SK-N-SH (cell line): Measurements from ENCODE around the gene CRYZL1. TPM values are rescaled to one million over a fixed set of nuclear protein-coding genes. Genes with fewer than 3 reads are reported as not detected.

Experiments used
- CTCF ChIA-PET: fragments of 300-600, 350-600 bp; formaldehyde crosslinking; extraction: SDS; loops from one replicate; lab custom pipeline; 2021; lab: Yijun Ruan, JAX
- POLR2A ChIA-PET: fragments of 350-600 bp; sonication (Branson Sonifier 250); formaldehyde crosslinking; extraction: SDS; loops from one replicate; lab custom pipeline; 2020; ENCODE audit warnings: antibody characterized with exemption, inconsistent platforms; lab: Yijun Ruan, JAX
- DNase-seq: peaks from one replicate; pipeline ENCODE4 v3.0.0; 2012
- H2AFZ ChIP-seq: fragments of 200-600 bp; sonication (generic); 2 replicates; pipeline ENCODE4 v1.8.1; 2016; ENCODE audit warnings: antibody characterized with exemption, mild to moderate bottlenecking, low read depth
- H3F3A ChIP-seq: fragments of 200-600 bp; sonication (generic); replicated peaks from 2 replicates; pipeline ENCODE3; 2016; ENCODE audit warnings: antibody characterized with exemption, mild to moderate bottlenecking; ENCODE audit not compliant: insufficient read depth
- H3K27ac ChIP-seq, 2 experiments: fragments of 200-500 bp in 1 of 2; fragments of 200-600 bp in 1 of 2; sonication (Bioruptor generic) in 1 of 2; sonication (generic), shearing (Covaris generic) in 1 of 2; 2 replicates each; pipeline versions ENCODE4 v1.5.1 to v1.6.1; 2014 to 2016; ENCODE audit warnings: low read depth in 2 of 2, inconsistent platforms in 1 of 2, low read length in 1 of 2, mild to moderate bottlenecking in 1 of 2, mixed read lengths in 1 of 2
- H3K27me3 ChIP-seq: fragments of 200-600 bp; sonication (generic), shearing (Covaris generic); 2 replicates; pipeline ENCODE4 v1.6.1; 2016; ENCODE audit warnings: mixed run types; ENCODE audit not compliant: insufficient read depth
- H3K36me3 ChIP-seq, 2 experiments: fragments of 200-500 bp in 1 of 2; fragments of 200-600 bp in 1 of 2; sonication (Bioruptor generic) in 1 of 2; sonication (generic) in 1 of 2; replicated peaks in 1 of 2; 2 replicates each; pipeline versions ENCODE3 to v1.5.1; 2014 to 2016; ENCODE audit warnings: low read length in 1 of 2, mild to moderate bottlenecking in 1 of 2; ENCODE audit not compliant: insufficient read depth in 2 of 2, control insufficient read depth in 1 of 2
- H3K4me1 ChIP-seq, 2 experiments: fragments of 200-500 bp in 1 of 2; fragments of 200-600 bp in 1 of 2; sonication (Bioruptor generic) in 1 of 2; sonication (generic), shearing (Covaris generic) in 1 of 2; 2 replicates each; pipeline versions ENCODE4 v1.5.1 to v1.6.1; 2014 to 2016; ENCODE audit warnings: low read depth in 1 of 2, low read length in 1 of 2, mixed run types in 1 of 2; ENCODE audit not compliant: insufficient read depth in 2 of 2, control insufficient read depth in 1 of 2
- H3K4me2 ChIP-seq: fragments of 200-600 bp; sonication (generic), shearing (Covaris generic); 2 replicates; pipeline ENCODE4 v1.6.1; 2017; ENCODE audit warnings: mixed run types
- H3K4me3 ChIP-seq, 2 experiments: fragments of 200-500 bp in 1 of 2; fragments of 200-600 bp in 1 of 2; sonication (Bioruptor generic) in 1 of 2; sonication (generic), shearing (Covaris generic) in 1 of 2; 2 replicates each; pipeline versions ENCODE4 v1.5.1 to v1.8.1; 2014 to 2016; ENCODE audit warnings: low read depth in 2 of 2, inconsistent platforms in 1 of 2, low read length in 1 of 2, mild to moderate bottlenecking in 1 of 2, mixed read lengths in 1 of 2, moderate library complexity in 1 of 2
- H3K79me2 ChIP-seq: fragments of 200-600 bp; sonication (generic); 2 replicates; pipeline ENCODE4 v1.8.1; 2017; ENCODE audit warnings: mild to moderate bottlenecking; ENCODE audit not compliant: insufficient read depth
- H3K9ac ChIP-seq: fragments of 200-600 bp; sonication (generic); 2 replicates; pipeline ENCODE4 v1.6.1; 2017; ENCODE audit warnings: mixed run types
- H3K9me2 ChIP-seq: fragments of 200-600 bp; sonication (generic); 2 replicates; pipeline ENCODE4 v1.6.1; 2017; ENCODE audit warnings: mixed run types
- H3K9me3 ChIP-seq: fragments of 200-600 bp; sonication (generic); 2 replicates; pipeline ENCODE4 v1.6.1; 2017; ENCODE audit warnings: mixed run types, mild to moderate bottlenecking, moderate library complexity
- H4K20me1 ChIP-seq: fragments of 200-600 bp; sonication (generic); 2 replicates; pipeline ENCODE4 v1.6.1; 2017; ENCODE audit warnings: mild to moderate bottlenecking, mixed run types; ENCODE audit not compliant: insufficient read depth
- CTCF ChIP-seq: fragments of 200-600 bp; sonication (generic); IDR thresholded peaks from 2 replicates; pipeline ENCODE4 v1.6.1; 2017; ENCODE audit warnings: antibody characterized with exemption, mild to moderate bottlenecking, moderate library complexity
- ELF1 ChIP-seq: IDR thresholded peaks from 2 replicates; pipeline ENCODE4 v1.4.0; 2012
- EZH2phosphoT487 ChIP-seq: fragments of 200-600 bp; sonication (generic); IDR thresholded peaks from 2 replicates; pipeline ENCODE4 v1.6.1; 2017; ENCODE audit warnings: low read depth, mixed run types, mild to moderate bottlenecking, antibody characterized with exemption, moderate library complexity, borderline replicate concordance
- FOXM1 ChIP-seq: IDR thresholded peaks from 2 replicates; pipeline ENCODE4 v1.4.0; 2012; ENCODE audit warnings: low read depth, mild to moderate bottlenecking
- GATA2 ChIP-seq: sonication (generic); formaldehyde crosslinking; IDR thresholded peaks from 2 replicates; pipeline ENCODE4 v1.5.0; 2020; ENCODE audit warnings: mild to moderate bottlenecking, missing genetic modification reagents
- IRF3 ChIP-seq: fragments of 150-350 bp; IDR thresholded peaks from 2 replicates; pipeline ENCODE4 v1.6.1; 2016; ENCODE audit warnings: mild to moderate bottlenecking, low read depth, low read length
- MEF2A ChIP-seq: IDR thresholded peaks from 2 replicates; pipeline ENCODE4 v1.4.0; 2012; ENCODE audit warnings: low read depth, borderline replicate concordance
- NRF1 ChIP-seq: IDR thresholded peaks from 2 replicates; pipeline ENCODE4 v1.6.1; 2012; ENCODE audit warnings: low read depth, mild to moderate bottlenecking, low read length
- RAD21 ChIP-seq: IDR thresholded peaks from 2 replicates; pipeline ENCODE4 v1.6.1; 2012; ENCODE audit warnings: mild to moderate bottlenecking, low read length
- RCOR1 ChIP-seq: fragments of 150-350 bp; IDR thresholded peaks from 2 replicates; pipeline ENCODE4 v1.6.1; 2017; ENCODE audit warnings: antibody characterized with exemption, low read length
- SMC3 ChIP-seq: IDR thresholded peaks from 2 replicates; pipeline ENCODE4 v1.6.1; 2012; ENCODE audit warnings: low read depth, low read length, improper control_type of control experiment
- TEAD4 ChIP-seq: IDR thresholded peaks from 2 replicates; pipeline ENCODE4 v1.4.0; 2012; ENCODE audit warnings: mild to moderate bottlenecking, borderline replicate concordance; ENCODE audit not compliant: insufficient read depth
- YY1 ChIP-seq: IDR thresholded peaks from 2 replicates; pipeline ENCODE4 v1.4.0; 2012; ENCODE audit warnings: low read depth, mild to moderate bottlenecking
- WGBS: methylation state at CpG from one replicate; pipeline ENCODE4 v1.1.6; 2017; ENCODE audit warnings: low lambda C conversion rate; 5-methylcytosine and 5-hydroxymethylcytosine counted together
- polyA plus RNA-seq, 3 experiments: library from polyadenylated mRNA; depleted of rRNA; stranded (reverse); fragments of >200 nt; gene quantifications; 2 replicates each; pipeline ENCODE4 v1.2.3, GENCODE V29; 2012

The CRYZL1 gene
- polyA plus RNA-seq, 1 of the 3 experiments (the other 2 are of a cell fraction), result 26.3 TPM

DNA sequence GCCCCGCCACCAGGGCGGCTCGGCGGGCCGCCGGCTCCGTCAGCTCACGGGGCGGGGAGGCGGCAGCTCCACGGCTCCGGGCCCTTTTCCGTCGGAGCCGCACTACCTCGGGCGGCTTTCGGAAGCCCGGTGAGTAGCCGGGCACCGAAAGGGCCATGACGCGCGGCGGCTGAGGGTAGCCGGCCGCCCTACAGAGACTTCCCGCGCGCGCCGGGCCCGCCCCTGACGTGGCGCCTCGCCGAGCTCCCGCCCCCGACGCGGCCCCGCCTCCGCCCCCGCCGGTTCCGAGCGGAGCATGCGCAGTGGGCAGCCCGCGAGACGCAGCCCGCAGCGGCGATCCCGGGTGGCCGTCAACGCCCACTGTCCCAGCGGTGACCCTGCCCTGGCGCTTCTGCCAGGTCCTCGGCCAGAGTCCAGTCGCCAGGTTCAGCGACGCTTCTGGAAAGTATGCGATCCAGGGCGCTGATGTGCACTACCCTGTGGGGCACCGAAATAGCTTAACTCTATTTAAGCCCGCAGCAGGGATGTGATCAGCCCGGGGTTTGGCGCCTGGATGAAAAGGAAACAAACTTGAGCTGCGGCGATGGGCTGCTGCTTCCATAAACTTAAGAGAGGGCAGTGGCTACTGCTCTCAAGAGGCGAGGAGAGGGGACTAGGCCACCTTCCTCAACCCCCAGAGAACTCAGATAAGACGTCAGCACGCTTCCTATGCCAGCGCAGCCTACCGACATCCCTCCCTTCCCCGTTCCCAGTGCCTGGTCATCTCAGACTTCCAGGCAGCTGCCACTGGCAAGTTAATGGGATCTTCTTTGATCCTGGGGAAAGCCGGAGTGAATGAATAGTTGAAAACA is 52.8 kb downstream of the CRYZL1 start, which contains the start of gene DONSON (continued):
- TF ChIP-seq EZH2phosphoT487 (no peak), ELF1 (no peak), CTCF (no peak), YY1 (no peak), RCOR1 (no peak), NRF1 (peak; percentile 87), MEF2A (no peak), IRF3 (no peak), GATA2 (no peak; the same call in 1 of the 2 replicates), RAD21 (no peak), FOXM1 (no peak)

DNA sequence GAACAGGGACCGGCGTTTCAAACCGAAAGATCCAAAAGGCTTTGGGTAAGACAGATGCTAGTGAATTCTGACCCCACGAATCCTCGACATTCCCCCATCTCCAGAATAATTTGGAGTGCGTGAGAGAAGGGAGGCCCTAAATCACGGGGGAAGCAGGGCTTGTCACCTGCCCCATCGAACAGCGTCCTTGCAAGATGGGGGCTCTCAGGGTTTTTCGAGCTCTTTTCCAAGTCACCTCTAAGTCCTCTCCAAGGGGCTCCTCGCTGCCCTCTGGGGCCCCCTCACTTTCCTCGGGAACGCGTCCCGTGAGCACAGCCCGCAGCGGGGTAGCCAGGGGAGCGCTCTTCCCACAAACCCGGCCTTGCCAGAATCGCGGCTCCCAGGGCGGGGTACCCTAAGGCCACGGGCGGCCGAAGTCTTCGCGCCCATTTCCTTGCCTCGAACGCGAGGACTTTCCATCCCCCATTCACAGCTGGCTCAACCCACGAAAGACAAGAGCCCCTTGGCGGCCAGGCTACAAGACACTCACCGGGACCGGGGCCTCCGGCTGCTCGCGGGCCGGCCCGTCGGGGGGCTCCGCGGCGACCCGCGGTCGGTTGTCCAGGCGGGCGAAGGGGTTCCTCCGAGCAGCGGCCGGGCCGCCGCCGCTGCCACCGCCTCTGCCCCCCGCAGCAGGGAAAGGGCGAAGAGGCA is 53.6 kb downstream of the CRYZL1 start:
- no peaks in the 10 kb centered on the region for H3K9me3 ChIP-seq
- CTCF ChIA-PET, result interaction anchor here (1.0 to 5.7 kb wide), 3 partner anchors 9 to 18 kb away, joined by 3 to 50 read pairs (median 8); no protein-coding TSS in a partner anchor
- H3K4me2 ChIP-seq, result peak overlapping the region; percentile 85
- peaks cover 6% of the 10 kb centered on the region in 2 experiments; a peak in 3 of 4 replicates for H3K4me1 ChIP-seq
- H3K27me3 ChIP-seq, result no peaks in the 10 kb centered on the region
- no peak for TF ChIP-seq TEAD4
- peak; percentile 16; the same call in 1 of the 2 replicates for TF ChIP-seq CTCF
- no peak for TF ChIP-seq SMC3
- TF ChIP-seq IRF3, result no peak
- under 1% methylated on average over 33 of the region's 57 CpGs for WGBS
- H3K9ac ChIP-seq, result peak overlapping the region; percentile 87
- H3F3A ChIP-seq, result peaks cover 31% of the 10 kb centered on the region
- POLR2A ChIA-PET, result interaction anchor here (0.9 to 2.0 kb wide), 6 partner anchors 14 to 160 kb away, joined by 3 to 7 read pairs (median 4); partner anchors contain the start of genes SON and TMEM50B
- peak overlapping the region; percentile 84 to 88 for H3K4me3 ChIP-seq
- H3K9me2 ChIP-seq, result no peaks in the 10 kb centered on the region
- H3K27ac ChIP-seq, result peak overlapping the region; percentile 71 to 76
- peaks cover 19 to 36% of the 10 kb centered on the region in 2 experiments for H3K36me3 ChIP-seq
- no peaks in the 10 kb centered on the region for H4K20me1 ChIP-seq
- DNase-seq, result no peak
- peak overlapping the region; percentile 69 for H2AFZ ChIP-seq
- H3K79me2 ChIP-seq, result peaks cover 34% of the 10 kb centered on the region
